Fibroblast of lung (primary cell): Measurements from ENCODE around the gene FAM174A. TPM values are rescaled to one million over a fixed set of nuclear protein-coding genes. Genes with fewer than 3 reads are reported as not detected.
A peak's percentile ranks its signal among the peaks of the same experiment; 100 is the strongest.

ENCODE experiments used
- DNase-seq, 2 donors: peaks; one replicate each; pipeline versions ENCODE4 v3.0.0 to v3.0.0-alpha.2; 2010; ENCODE audit warnings: low read depth in 2 of 2
- H2AFZ ChIP-seq: 2 replicates; pipeline ENCODE4 v1.5.1; 2012; ENCODE audit warnings: low read length, control low read depth, inconsistent platforms
- H3K27ac ChIP-seq: 2 replicates; pipeline ENCODE4 v1.5.1; 2011; ENCODE audit warnings: low read length, control low read depth; ENCODE audit not compliant: insufficient read depth
- H3K27me3 ChIP-seq: 2 replicates; pipeline ENCODE4 v1.5.1; 2011; ENCODE audit warnings: mild to moderate bottlenecking, low read length; ENCODE audit not compliant: control insufficient read depth, insufficient read depth
- H3K36me3 ChIP-seq: 2 replicates; pipeline ENCODE4 v1.5.1; 2011; ENCODE audit warnings: low read length; ENCODE audit not compliant: control insufficient read depth, insufficient read depth
- H3K4me1 ChIP-seq: 2 replicates; pipeline ENCODE4 v1.5.1; 2011; ENCODE audit warnings: low read length; ENCODE audit not compliant: control insufficient read depth, insufficient read depth; ENCODE audit errors: extremely low read depth
- H3K4me2 ChIP-seq: 2 replicates; pipeline ENCODE4 v1.5.1; 2011; ENCODE audit warnings: low read length, control low read depth; ENCODE audit not compliant: insufficient read depth; ENCODE audit errors: extremely low read depth
- H3K4me3 ChIP-seq, 4 experiments: fragments of 200-600 bp in 1 of 4; sonication (generic) in 1 of 4; replicated peaks in 1 of 4; 2 replicates each; pipeline ENCODE4 v1.5.1; 2011 to 2016; ENCODE audit warnings: low read length in 4 of 4, low read depth in 3 of 4, mild to moderate bottlenecking in 3 of 4, control low read depth in 2 of 4, inconsistent platforms in 1 of 4, mixed read lengths in 1 of 4; ENCODE audit not compliant: insufficient read depth in 1 of 4; ENCODE audit errors: control extremely low read depth in 1 of 4
- H3K79me2 ChIP-seq: 2 replicates; pipeline ENCODE4 v1.5.1; 2012; ENCODE audit warnings: mild to moderate bottlenecking, low read length, inconsistent platforms; ENCODE audit not compliant: control insufficient read depth, insufficient read depth
- H3K9ac ChIP-seq: 2 replicates; pipeline ENCODE4 v1.5.1; 2011; ENCODE audit warnings: mild to moderate bottlenecking, low read length, control low read depth; ENCODE audit not compliant: insufficient read depth
- H3K9me3 ChIP-seq: 2 replicates; pipeline ENCODE4 v1.5.1; 2012; ENCODE audit warnings: low read depth, low read length; ENCODE audit not compliant: control insufficient read depth, insufficient read depth
- H4K20me1 ChIP-seq: 2 replicates; pipeline ENCODE4 v1.5.1; 2011; ENCODE audit warnings: low read length; ENCODE audit not compliant: control insufficient read depth, insufficient read depth; ENCODE audit errors: extremely low read depth
- EZH2 ChIP-seq: IDR thresholded peaks from 2 replicates; pipeline ENCODE4 v1.5.1; 2012; ENCODE audit warnings: low read length, control low read depth, mild to moderate bottlenecking; ENCODE audit errors: missing control alignments
- polyA plus RNA-seq, 2 donors: library from polyadenylated mRNA; depleted of rRNA in 1 of 2; stranded (reverse) in 1 of 2; unstranded in 1 of 2; fragments of >200 nt; gene quantifications; 2 replicates each; pipeline ENCODE4 v1.2.1, GENCODE V29; 2011 to 2012; ENCODE audit warnings: missing spikeins in 1 of 2
- total RNA-seq: library from RNA; depleted of rRNA; stranded (reverse); fragments of >200 nt; gene quantifications from 2 replicates; pipeline ENCODE4 v1.2.1, GENCODE V29; 2014
- TF ChIP-seq, protein P1 (sequence below), 2 donors: IDR thresholded peaks in 1 of 2; conservative IDR thresholded peaks in 1 of 2; 1 replicate in 1 of 2; 2 replicates in 1 of 2; pipeline ENCODE4 v1.5.1; 2011 to 2012; ENCODE audit warnings: low read length in 2 of 2, control low read depth in 1 of 2, inconsistent platforms in 1 of 2, low read depth in 1 of 2, mild to moderate bottlenecking in 1 of 2

The FAM174A gene
- total and polyA plus RNA-seq, 2 donors (not counting 1 experiment from before 2014, with no cell fraction given): 9.6 to 20.0 TPM

DNA sequence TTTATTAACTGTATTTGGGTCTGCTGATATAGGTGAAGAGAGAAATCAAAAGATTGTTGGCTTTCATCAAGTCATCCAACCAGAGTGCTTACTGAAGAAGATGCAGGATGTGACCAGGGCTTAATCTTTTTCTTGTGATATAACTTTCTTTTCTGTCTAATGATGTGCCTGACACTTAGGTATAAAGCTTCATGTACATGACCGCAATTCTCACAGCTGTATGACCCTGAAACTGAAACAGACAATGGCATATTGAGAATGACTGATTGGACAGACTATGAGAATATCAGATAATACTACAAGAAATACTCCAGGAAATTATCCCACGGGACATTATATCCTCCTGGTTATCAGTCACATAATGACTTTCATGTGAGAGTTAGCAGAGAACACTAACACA, 32.5 kb upstream of the FAM174A start:
- no peak overlapping the region for H2AFZ ChIP-seq
- DNase-seq: no peak
- H3K27me3 ChIP-seq: no peaks in the 10 kb centered on the region
- no peak overlapping the region for H3K9ac ChIP-seq
- no peaks in the 10 kb centered on the region for H3K4me1 ChIP-seq
- TF ChIP-seq, protein P1, sequence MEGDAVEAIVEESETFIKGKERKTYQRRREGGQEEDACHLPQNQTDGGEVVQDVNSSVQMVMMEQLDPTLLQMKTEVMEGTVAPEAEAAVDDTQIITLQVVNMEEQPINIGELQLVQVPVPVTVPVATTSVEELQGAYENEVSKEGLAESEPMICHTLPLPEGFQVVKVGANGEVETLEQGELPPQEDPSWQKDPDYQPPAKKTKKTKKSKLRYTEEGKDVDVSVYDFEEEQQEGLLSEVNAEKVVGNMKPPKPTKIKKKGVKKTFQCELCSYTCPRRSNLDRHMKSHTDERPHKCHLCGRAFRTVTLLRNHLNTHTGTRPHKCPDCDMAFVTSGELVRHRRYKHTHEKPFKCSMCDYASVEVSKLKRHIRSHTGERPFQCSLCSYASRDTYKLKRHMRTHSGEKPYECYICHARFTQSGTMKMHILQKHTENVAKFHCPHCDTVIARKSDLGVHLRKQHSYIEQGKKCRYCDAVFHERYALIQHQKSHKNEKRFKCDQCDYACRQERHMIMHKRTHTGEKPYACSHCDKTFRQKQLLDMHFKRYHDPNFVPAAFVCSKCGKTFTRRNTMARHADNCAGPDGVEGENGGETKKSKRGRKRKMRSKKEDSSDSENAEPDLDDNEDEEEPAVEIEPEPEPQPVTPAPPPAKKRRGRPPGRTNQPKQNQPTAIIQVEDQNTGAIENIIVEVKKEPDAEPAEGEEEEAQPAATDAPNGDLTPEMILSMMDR (conservative IDR thresholded peaks at IDR 0.05 in 1 of 2, IDR thresholded peaks at IDR 0.05 in 1 of 2; ENCODE audit: low read depth in 1 of 2, low read length in 2 of 2): no peak
- TF ChIP-seq EZH2: no peak
- H4K20me1 ChIP-seq: no peaks in the 10 kb centered on the region
- H3K27ac ChIP-seq: no peak overlapping the region
- H3K9me3 ChIP-seq: no peaks in the 10 kb centered on the region
- no peak overlapping the region for H3K4me3 ChIP-seq
- no peaks in the 10 kb centered on the region for H3K79me2 ChIP-seq
- no peak overlapping the region for H3K4me2 ChIP-seq
- no peaks in the 10 kb centered on the region for H3K36me3 ChIP-seq

GRCh38 chr5:100505984-100506670, 29.0 kb upstream of the FAM174A start:
- Histone ChIP-seq H3K36me3 (no peaks in the 10 kb centered on the region), H4K20me1 (no peaks in the 10 kb centered on the region), H3K4me2 (no peak overlapping the region), H3K4me1 (no peaks in the 10 kb centered on the region), H3K9ac (no peak overlapping the region), H3K27ac (no peak overlapping the region), H3K9me3 (no peaks in the 10 kb centered on the region), H3K79me2 (no peaks in the 10 kb centered on the region), H2AFZ (no peak overlapping the region), H3K27me3 (no peaks in the 10 kb centered on the region), H3K4me3 (no peak overlapping the region)
- DNase-seq: peak; percentile 87 to 97
- no peak for TF ChIP-seq EZH2
- TF ChIP-seq, protein P1 (conservative IDR thresholded peaks at IDR 0.05 in 1 of 2, IDR thresholded peaks at IDR 0.05 in 1 of 2; ENCODE audit: low read depth in 1 of 2, low read length in 2 of 2): peak in 1 of 2 donors; percentile 36

DNA sequence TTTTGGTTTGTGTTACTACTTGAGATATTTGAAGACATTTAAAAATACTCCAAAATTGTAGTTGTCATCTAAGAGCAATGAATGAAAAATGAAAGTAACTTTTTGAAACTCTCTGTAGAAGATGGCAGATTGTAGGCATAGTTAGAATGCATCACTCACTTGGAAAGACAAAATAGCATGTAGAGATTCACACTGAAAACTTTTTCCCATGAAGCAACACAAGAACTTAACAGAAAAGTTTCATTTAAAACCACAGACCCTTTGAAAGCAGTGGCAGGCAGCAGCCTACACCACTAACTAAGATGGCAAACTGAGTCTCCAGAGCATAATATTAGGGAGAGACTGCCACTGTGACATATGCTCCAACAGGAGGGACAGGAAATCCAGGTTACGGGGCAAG, 18.9 kb upstream of the FAM174A start:
- no peak overlapping the region for H2AFZ ChIP-seq
- TF ChIP-seq, protein P1 (conservative IDR thresholded peaks at IDR 0.05 in 1 of 2, IDR thresholded peaks at IDR 0.05 in 1 of 2; ENCODE audit: low read depth in 1 of 2, low read length in 2 of 2): no peak
- no peak for TF ChIP-seq EZH2

More for the DNA sequence above, 18.9 kb upstream of the FAM174A start:
- Histone ChIP-seq H3K27me3 (no peaks in the 10 kb centered on the region), H3K79me2 (no peaks in the 10 kb centered on the region), H3K9ac (no peak overlapping the region), H3K4me3 (no peak overlapping the region), H3K4me1 (no peaks in the 10 kb centered on the region), H3K9me3 (no peaks in the 10 kb centered on the region), H3K4me2 (no peak overlapping the region), H3K27ac (no peak overlapping the region), H4K20me1 (no peaks in the 10 kb centered on the region), H3K36me3 (no peaks in the 10 kb centered on the region)
- no peak for DNase-seq
